ENCODE data around the gene EP400. TPM values are rescaled to one million over a fixed set of nuclear protein-coding genes. Genes with fewer than 3 reads are reported as not detected.
A peak's percentile ranks its signal among the peaks of the same experiment; 100 is the strongest.

EP400 gene
- total and polyA plus RNA-seq, 2 of the 13 experiments (the other 11 are each of a cell fraction or from before 2014, with no cell fraction given), result 4.9 to 5.0 TPM

GRCh38 chr12:132084621-132085290, 135.0 kb downstream of the EP400 start (continued):
- TF ChIP-seq AHR (CRISPR knock-in tag; IDR thresholded peaks at IDR 0.05), result no peak; the same call in 1 of the 2 replicates
- TF ChIP-seq RXRB (CRISPR knock-in tag; IDR thresholded peaks at IDR 0.05; ENCODE audit: borderline replicate concordance), result peak; percentile 98
- TF ChIP-seq, protein P1, sequence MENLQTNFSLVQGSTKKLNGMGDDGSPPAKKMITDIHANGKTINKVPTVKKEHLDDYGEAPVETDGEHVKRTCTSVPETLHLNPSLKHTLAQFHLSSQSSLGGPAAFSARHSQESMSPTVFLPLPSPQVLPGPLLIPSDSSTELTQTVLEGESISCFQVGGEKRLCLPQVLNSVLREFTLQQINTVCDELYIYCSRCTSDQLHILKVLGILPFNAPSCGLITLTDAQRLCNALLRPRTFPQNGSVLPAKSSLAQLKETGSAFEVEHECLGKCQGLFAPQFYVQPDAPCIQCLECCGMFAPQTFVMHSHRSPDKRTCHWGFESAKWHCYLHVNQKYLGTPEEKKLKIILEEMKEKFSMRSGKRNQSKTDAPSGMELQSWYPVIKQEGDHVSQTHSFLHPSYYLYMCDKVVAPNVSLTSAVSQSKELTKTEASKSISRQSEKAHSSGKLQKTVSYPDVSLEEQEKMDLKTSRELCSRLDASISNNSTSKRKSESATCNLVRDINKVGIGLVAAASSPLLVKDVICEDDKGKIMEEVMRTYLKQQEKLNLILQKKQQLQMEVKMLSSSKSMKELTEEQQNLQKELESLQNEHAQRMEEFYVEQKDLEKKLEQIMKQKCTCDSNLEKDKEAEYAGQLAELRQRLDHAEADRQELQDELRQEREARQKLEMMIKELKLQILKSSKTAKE (CRISPR knock-in tag; IDR thresholded peaks at IDR 0.05; ENCODE audit: borderline replicate concordance), result peak; percentile 96
- TF ChIP-seq TOPORS (CRISPR knock-in tag; IDR thresholded peaks at IDR 0.05), result no peak; the same call in 1 of the 2 replicates
- TF ChIP-seq ZSCAN29 (CRISPR knock-in tag; conservative IDR thresholded peaks at IDR 0.05), result 0 out of 2 replicates have a peak, but pooled peaks have one; percentile 61
- TF ChIP-seq, protein P2, sequence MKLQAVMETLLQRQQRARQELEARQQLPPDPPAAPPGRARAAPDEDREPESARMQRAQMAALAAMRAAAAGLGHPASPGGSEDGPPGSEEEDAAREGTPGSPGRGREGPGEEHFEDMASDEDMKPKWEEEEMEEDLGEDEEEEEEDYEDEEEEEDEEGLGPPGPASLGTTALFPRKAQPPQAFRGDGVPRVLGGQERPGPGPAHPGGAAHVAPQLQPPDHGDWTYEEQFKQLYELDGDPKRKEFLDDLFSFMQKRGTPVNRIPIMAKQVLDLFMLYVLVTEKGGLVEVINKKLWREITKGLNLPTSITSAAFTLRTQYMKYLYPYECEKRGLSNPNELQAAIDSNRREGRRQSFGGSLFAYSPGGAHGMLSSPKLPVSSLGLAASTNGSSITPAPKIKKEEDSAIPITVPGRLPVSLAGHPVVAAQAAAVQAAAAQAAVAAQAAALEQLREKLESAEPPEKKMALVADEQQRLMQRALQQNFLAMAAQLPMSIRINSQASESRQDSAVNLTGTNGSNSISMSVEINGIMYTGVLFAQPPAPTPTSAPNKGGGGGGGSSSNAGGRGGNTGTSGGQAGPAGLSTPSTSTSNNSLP (IDR thresholded peaks at IDR 0.05; ENCODE audit: low read depth, low read length), result no peak
- TF ChIP-seq ZNF276 (CRISPR knock-in tag; IDR thresholded peaks at IDR 0.05; ENCODE audit: low read depth), result 0 out of 2 replicates have a peak, but pooled peaks have one; percentile 54
- no peak for TF ChIP-seq FOXO4 (CRISPR knock-in tag; conservative IDR thresholded peaks at IDR 0.05)
- peak; percentile 95 for TF ChIP-seq SKI (IDR thresholded peaks at IDR 0.05; ENCODE audit: partially characterized antibody)
- peak; percentile 76; the same call in 1 of the 2 replicates for TF ChIP-seq MXD1 (CRISPR knock-in tag; IDR thresholded peaks at IDR 0.05)
- TF ChIP-seq PHF21A (CRISPR knock-in tag; IDR thresholded peaks at IDR 0.05), result no peak
- no peak for TF ChIP-seq ZNF713 (CRISPR knock-in tag; IDR thresholded peaks at IDR 0.05)
- TF ChIP-seq SMYD3 (CRISPR knock-in tag; IDR thresholded peaks at IDR 0.05), result no peak
- no peak for TF ChIP-seq HMGA1 (CRISPR knock-in tag; conservative IDR thresholded peaks at IDR 0.05)
- TF ChIP-seq LCORL (IDR thresholded peaks at IDR 0.05), result no peak
- TF ChIP-seq LCORL (CRISPR knock-in tag; IDR thresholded peaks at IDR 0.05), result peak; percentile 61; the same call in 1 of the 2 replicates
